WERI-Rb-1 (cell line): ENCODE measurements around the gene GOLM1.

ENCODE experiments used
- DNase-seq: peaks from one replicate; pipeline ENCODE4 v3.0.0-alpha.2; 2020
- H3K27ac ChIP-seq: fragments of 250-450 bp; sonication (Bioruptor Pico); 2 replicates; pipeline ENCODE4 v1.5.1; 2020; ENCODE audit warnings: mild to moderate bottlenecking, moderate library complexity
- H3K27me3 ChIP-seq: fragments of 250-450 bp; sonication (Bioruptor Pico); 2 replicates; pipeline ENCODE4 v1.5.1; 2021; ENCODE audit warnings: mild to moderate bottlenecking, low read depth, moderate library complexity; ENCODE audit not compliant: insufficient read depth, severe bottlenecking
- H3K36me3 ChIP-seq: fragments of 250-450 bp; sonication (Bioruptor Pico); 2 replicates; pipeline ENCODE4 v1.5.1; 2020; ENCODE audit warnings: mild to moderate bottlenecking, moderate library complexity
- H3K4me3 ChIP-seq: 2 replicates; pipeline ENCODE4 v1.5.1; 2011; ENCODE audit warnings: low read depth, mild to moderate bottlenecking, control low read depth, low read length
- H3K9me3 ChIP-seq: fragments of 250-450 bp; sonication (Bioruptor Pico); 2 replicates; pipeline ENCODE4 v1.5.1; 2021; ENCODE audit warnings: mild to moderate bottlenecking, moderate library complexity; ENCODE audit not compliant: severe bottlenecking
- CTCF ChIP-seq: IDR thresholded peaks from 2 replicates; pipeline ENCODE4 v1.5.1; 2011; ENCODE audit warnings: low read depth, mild to moderate bottlenecking, control low read depth, inconsistent platforms, low read length

The GOLM1 gene

GRCh38 chr9:86128235-86128822 is 29.0 kb upstream of the GOLM1 start:
- DNase-seq = no peak
- no peak for TF ChIP-seq CTCF
- Histone ChIP-seq H3K36me3 (no peaks in the 10 kb centered on the region), H3K4me3 (no peak overlapping the region), H3K27ac (no peak overlapping the region), H3K27me3 (no peaks in the 10 kb centered on the region), H3K9me3 (no peaks in the 10 kb centered on the region)

GRCh38 chr9:86126998-86127972 is 27.9 kb upstream of the GOLM1 start:
- H3K27me3 ChIP-seq = no peaks in the 10 kb centered on the region
- no peak for DNase-seq
- no peaks in the 10 kb centered on the region for H3K36me3 ChIP-seq
- H3K9me3 ChIP-seq = no peaks in the 10 kb centered on the region
- no peak overlapping the region for H3K27ac ChIP-seq
- H3K4me3 ChIP-seq = no peak overlapping the region
- no peak for TF ChIP-seq CTCF

GRCh38 chr9:86122311-86122710 is 23.0 kb upstream of the GOLM1 start:
- no peaks in the 10 kb centered on the region for H3K36me3 ChIP-seq
- no peaks in the 10 kb centered on the region for H3K27me3 ChIP-seq
- TF ChIP-seq CTCF = no peak
- no peak overlapping the region for H3K27ac ChIP-seq
- H3K9me3 ChIP-seq = no peaks in the 10 kb centered on the region
- H3K4me3 ChIP-seq = no peak overlapping the region
- no peak for DNase-seq

- Histone ChIP-seq H3K27ac (no peak overlapping the region), H3K9me3 (no peaks in the 10 kb centered on the region), H3K4me3 (no peak overlapping the region), H3K27me3 (no peaks in the 10 kb centered on the region), H3K36me3 (no peaks in the 10 kb centered on the region)
- TF ChIP-seq CTCF = no peak
- DNase-seq = no peak
Measured at GRCh38 chr9:86119457-86119856, 20.1 kb upstream of the GOLM1 start.

GRCh38 chr9:86116425-86116824 is 17.1 kb upstream of the GOLM1 start:
- DNase-seq = no peak
- Histone ChIP-seq H3K4me3 (no peak overlapping the region), H3K27me3 (no peaks in the 10 kb centered on the region), H3K9me3 (no peaks in the 10 kb centered on the region), H3K27ac (no peak overlapping the region), H3K36me3 (no peaks in the 10 kb centered on the region)
- no peak for TF ChIP-seq CTCF
